GM18909 (cell line): ENCODE data around the gene GFOD1.
A peak's percentile ranks its signal among the peaks of the same experiment; 100 is the strongest.
"Not testable (repeated sequence)": the region's sequence is repeated elsewhere in the genome, so short reads cannot be mapped to it uniquely, and the experiment has no call there.

Experiments
- ATAC-seq: cut with Tn5 transposase; IDR thresholded peaks from one replicate; pipeline ENCODE4 v1.9.1; 2021; ENCODE audit warnings: mild to moderate bottlenecking; ENCODE audit not compliant: unreplicated experiment, poor library complexity

Gene GFOD1

GRCh38 chr6:13390658-13391057, 96.7 kb downstream of the GFOD1 start:
- ATAC-seq, result no peak

GRCh38 chr6:13389237-13389636, 98.2 kb downstream of the GFOD1 start:
- ATAC-seq, result not testable (repeated sequence)

GRCh38 chr6:13388769-13389168, 98.6 kb downstream of the GFOD1 start:
- not testable (repeated sequence) for ATAC-seq

GRCh38 chr6:13384966-13385365, 102.4 kb downstream of the GFOD1 start:
- ATAC-seq, result no peak

GRCh38 chr6:13384506-13384905, 102.9 kb downstream of the GFOD1 start:
- ATAC-seq, result no peak

- peak; percentile 92 for ATAC-seq
Measured at GRCh38 chr6:13383328-13384163, 103.9 kb downstream of the GFOD1 start.

GRCh38 chr6:13380761-13381160, 106.6 kb downstream of the GFOD1 start:
- ATAC-seq, result no peak

GRCh38 chr6:13378669-13379590, 108.5 kb downstream of the GFOD1 start:
- ATAC-seq, result no peak

GRCh38 chr6:13377054-13377758, 110.2 kb downstream of the GFOD1 start:
- no peak for ATAC-seq

GRCh38 chr6:13375360-13375878, 112.0 kb downstream of the GFOD1 start:
- peak; percentile 72 for ATAC-seq

- no peak for ATAC-seq
Measured at GRCh38 chr6:13373919-13374318, 113.5 kb downstream of the GFOD1 start.

GRCh38 chr6:13373488-13373886, 113.9 kb downstream of the GFOD1 start:
- no peak for ATAC-seq

GRCh38 chr6:13372688-13373487, 114.5 kb downstream of the GFOD1 start:
- no peak for ATAC-seq

- ATAC-seq, result no peak
Measured at GRCh38 chr6:13372076-13372475, 115.3 kb downstream of the GFOD1 start.

- no peak for ATAC-seq
Measured at GRCh38 chr6:13371421-13372072, 115.9 kb downstream of the GFOD1 start.

GRCh38 chr6:13370623-13371022, 116.8 kb downstream of the GFOD1 start:
- ATAC-seq, result no peak

- no peak for ATAC-seq
Measured at GRCh38 chr6:13369591-13369990, 117.8 kb downstream of the GFOD1 start.

GRCh38 chr6:13368731-13369115, 118.7 kb downstream of the GFOD1 start:
- ATAC-seq, result no peak

GRCh38 chr6:13368079-13368730, 119.2 kb downstream of the GFOD1 start:
- ATAC-seq, result no peak
